DOHH2 (cell line): Measurements from ENCODE around the gene DLX2.
A peak's percentile ranks its signal among the peaks of the same experiment; 100 is the strongest.
"Not testable (repeated sequence)": the region's sequence is repeated elsewhere in the genome, so short reads cannot be mapped to it uniquely, and the experiment has no call there.

Source experiments
- H3F3A ChIP-seq: fragments of 200-600 bp; sonication (generic), shearing (Covaris generic); 2 replicates; pipeline ENCODE4 v1.6.0; 2016; ENCODE audit warnings: antibody characterized with exemption, mild to moderate bottlenecking; ENCODE audit not compliant: control insufficient read depth, insufficient read depth
- H3K27ac ChIP-seq: fragments of 200-600 bp; sonication (generic); 2 replicates; pipeline ENCODE4 v1.5.1; 2014; ENCODE audit warnings: low read depth, mild to moderate bottlenecking, low read length, moderate library complexity
- H3K27me3 ChIP-seq: fragments of 200-600 bp; sonication (generic); 2 replicates; pipeline ENCODE4 v1.6.1; 2014; ENCODE audit warnings: mild to moderate bottlenecking, low read length, mixed read lengths; ENCODE audit not compliant: control insufficient read depth
- H3K36me3 ChIP-seq: fragments of 200-600 bp; sonication (generic); 2 replicates; pipeline ENCODE4 v1.6.1; 2014; ENCODE audit warnings: mild to moderate bottlenecking, low read length, moderate library complexity, mixed read lengths; ENCODE audit not compliant: control insufficient read depth
- H3K4me1 ChIP-seq: fragments of 200-600 bp; sonication (generic); 2 replicates; pipeline ENCODE4 v1.6.1; 2014; ENCODE audit warnings: mild to moderate bottlenecking, low read length, mixed read lengths; ENCODE audit not compliant: control insufficient read depth
- H3K4me2 ChIP-seq: fragments of 200-600 bp; sonication (generic); 2 replicates; pipeline ENCODE4 v1.6.0; 2014; ENCODE audit warnings: mild to moderate bottlenecking, low read length, moderate library complexity
- H3K4me3 ChIP-seq: fragments of 200-600 bp; sonication (generic); 2 replicates; pipeline ENCODE4 v1.5.1; 2014; ENCODE audit warnings: mild to moderate bottlenecking, low read length, mixed read lengths
- H3K79me2 ChIP-seq: fragments of 200-600 bp; sonication (generic); 2 replicates; pipeline ENCODE4 v1.6.1; 2014; ENCODE audit warnings: mild to moderate bottlenecking, low read length, mixed read lengths; ENCODE audit not compliant: control insufficient read depth
- H3K9me2 ChIP-seq: fragments of 200-600 bp; sonication (generic); replicated peaks from 2 replicates; pipeline ENCODE4 v1.6.1; 2014; ENCODE audit warnings: mild to moderate bottlenecking, low read length, mixed read lengths; ENCODE audit not compliant: control insufficient read depth
- H3K9me3 ChIP-seq: fragments of 200-600 bp; sonication (generic); 2 replicates; pipeline ENCODE4 v1.6.1; 2014; ENCODE audit warnings: antibody characterized with exemption, low read length, mixed read lengths; ENCODE audit not compliant: control insufficient read depth, insufficient read depth
- H4K20me1 ChIP-seq: fragments of 200-600 bp; sonication (generic); 2 replicates; pipeline ENCODE4 v1.6.0; 2014; ENCODE audit warnings: low read depth, mild to moderate bottlenecking, antibody characterized with exemption, low read length, moderate library complexity; ENCODE audit not compliant: control insufficient read depth, insufficient read depth
- EZH2phosphoT487 ChIP-seq: fragments of 200-600 bp; sonication (generic); IDR thresholded peaks from 2 replicates; pipeline ENCODE4 v1.6.1; 2017; ENCODE audit warnings: borderline replicate concordance, mild to moderate bottlenecking, antibody characterized with exemption, low read length, moderate library complexity, mixed read lengths
- TF ChIP-seq, protein P1 (sequence below): fragments of 200-600 bp; sonication (generic); IDR thresholded peaks from one replicate; pipeline ENCODE4 v1.5.1; 2014; ENCODE audit warnings: antibody characterized with exemption, mild to moderate bottlenecking, low read depth, low read length; ENCODE audit not compliant: poor library complexity, severe bottlenecking

Gene DLX2

DNA sequence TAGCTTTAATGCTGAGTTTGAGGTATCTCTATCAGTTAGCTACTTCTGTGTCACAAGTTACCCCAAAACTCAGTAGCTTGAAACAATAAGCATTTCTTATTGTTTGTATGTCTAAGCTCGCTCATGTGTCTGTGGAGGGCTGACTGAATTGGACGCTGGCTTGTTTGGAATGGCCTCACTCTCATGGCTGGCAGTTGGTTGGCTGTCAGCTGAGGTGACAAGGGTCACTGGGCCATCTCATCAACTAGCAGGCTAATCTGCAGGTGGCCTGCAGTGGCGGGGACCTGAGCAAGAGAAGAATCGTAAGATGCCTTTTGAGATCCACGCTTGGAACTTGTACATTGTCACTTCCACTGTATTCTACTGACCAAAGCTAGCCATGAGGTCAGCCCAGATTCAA is 13.4 kb upstream of the DLX2 start:
- Histone ChIP-seq H4K20me1 (no peaks in the 10 kb centered on the region), H3K79me2 (no peaks in the 10 kb centered on the region), H3K9me2 (no peaks in the 10 kb centered on the region), H3F3A (no peaks in the 10 kb centered on the region), H3K27me3 (peaks cover 7% of the 10 kb centered on the region; the same call in 1 of the 2 replicates), H3K4me3 (no peak overlapping the region), H3K9me3 (no peaks in the 10 kb centered on the region), H3K27ac (no peak overlapping the region), H3K4me1 (no peaks in the 10 kb centered on the region), H3K4me2 (no peak overlapping the region), H3K36me3 (no peaks in the 10 kb centered on the region)
- no peak for TF ChIP-seq EZH2phosphoT487
- TF ChIP-seq, protein P1, sequence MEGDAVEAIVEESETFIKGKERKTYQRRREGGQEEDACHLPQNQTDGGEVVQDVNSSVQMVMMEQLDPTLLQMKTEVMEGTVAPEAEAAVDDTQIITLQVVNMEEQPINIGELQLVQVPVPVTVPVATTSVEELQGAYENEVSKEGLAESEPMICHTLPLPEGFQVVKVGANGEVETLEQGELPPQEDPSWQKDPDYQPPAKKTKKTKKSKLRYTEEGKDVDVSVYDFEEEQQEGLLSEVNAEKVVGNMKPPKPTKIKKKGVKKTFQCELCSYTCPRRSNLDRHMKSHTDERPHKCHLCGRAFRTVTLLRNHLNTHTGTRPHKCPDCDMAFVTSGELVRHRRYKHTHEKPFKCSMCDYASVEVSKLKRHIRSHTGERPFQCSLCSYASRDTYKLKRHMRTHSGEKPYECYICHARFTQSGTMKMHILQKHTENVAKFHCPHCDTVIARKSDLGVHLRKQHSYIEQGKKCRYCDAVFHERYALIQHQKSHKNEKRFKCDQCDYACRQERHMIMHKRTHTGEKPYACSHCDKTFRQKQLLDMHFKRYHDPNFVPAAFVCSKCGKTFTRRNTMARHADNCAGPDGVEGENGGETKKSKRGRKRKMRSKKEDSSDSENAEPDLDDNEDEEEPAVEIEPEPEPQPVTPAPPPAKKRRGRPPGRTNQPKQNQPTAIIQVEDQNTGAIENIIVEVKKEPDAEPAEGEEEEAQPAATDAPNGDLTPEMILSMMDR = no peak

DNA sequence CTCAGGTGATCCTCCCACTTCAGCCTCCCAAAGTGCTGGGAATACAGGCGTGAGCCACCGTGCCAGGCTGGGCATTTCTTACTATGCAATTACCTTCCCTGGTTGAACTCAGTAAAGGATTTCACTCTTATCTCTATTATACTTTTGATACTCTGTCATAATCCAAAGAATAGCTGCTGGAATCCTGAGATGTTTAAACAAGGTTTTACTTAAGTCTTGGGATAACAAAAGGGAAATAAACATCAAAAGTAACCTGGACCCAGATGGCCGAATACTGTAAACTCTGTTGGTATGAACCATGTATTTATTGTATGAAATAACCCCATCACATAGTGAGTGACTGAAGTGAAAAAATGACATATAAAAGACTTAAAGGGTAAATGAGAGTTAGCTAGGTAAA is 11.9 kb upstream of the DLX2 start:
- no peaks in the 10 kb centered on the region for H3K9me2 ChIP-seq
- no peak overlapping the region for H3K27ac ChIP-seq
- no peaks in the 10 kb centered on the region for H3F3A ChIP-seq
- H3K9me3 ChIP-seq = no peaks in the 10 kb centered on the region
- no peaks in the 10 kb centered on the region for H3K4me1 ChIP-seq
- H3K79me2 ChIP-seq = no peaks in the 10 kb centered on the region
- TF ChIP-seq, protein P1 = no peak
- no peak for TF ChIP-seq EZH2phosphoT487
- H3K4me3 ChIP-seq = no peak overlapping the region
- H3K4me2 ChIP-seq = no peak overlapping the region
- no peaks in the 10 kb centered on the region for H3K36me3 ChIP-seq
- H3K27me3 ChIP-seq = peaks cover 7% of the 10 kb centered on the region; the same call in 1 of the 2 replicates
- no peaks in the 10 kb centered on the region for H4K20me1 ChIP-seq

DNA sequence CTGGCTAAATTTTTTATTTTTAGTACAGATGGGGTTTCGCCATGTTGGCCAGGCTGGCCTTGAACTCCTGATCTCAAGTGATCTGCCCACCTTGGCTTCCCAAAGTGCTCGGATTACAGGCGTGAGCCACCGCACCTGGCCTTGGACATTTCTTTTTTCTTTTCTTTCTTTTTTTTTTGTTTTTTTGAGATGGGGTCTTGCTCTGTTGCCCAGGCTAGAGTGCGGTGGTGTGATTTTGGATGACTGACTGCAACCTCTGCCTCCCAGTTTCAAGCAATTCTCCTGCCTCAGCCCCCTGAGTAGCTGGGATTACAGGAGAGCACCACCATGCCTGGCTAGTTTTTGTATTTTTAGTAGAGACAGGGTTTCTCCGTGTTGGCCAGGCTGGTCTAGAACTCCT is 11.5 kb upstream of the DLX2 start:
- not testable (repeated sequence) for H3K4me3 ChIP-seq, H3K27me3 ChIP-seq, H3K4me2 ChIP-seq, H3K4me1 ChIP-seq, H3K36me3 ChIP-seq, H3K9me2 ChIP-seq, H3K79me2 ChIP-seq, H3F3A ChIP-seq, H3K27ac ChIP-seq, H3K9me3 ChIP-seq, H4K20me1 ChIP-seq

DNA sequence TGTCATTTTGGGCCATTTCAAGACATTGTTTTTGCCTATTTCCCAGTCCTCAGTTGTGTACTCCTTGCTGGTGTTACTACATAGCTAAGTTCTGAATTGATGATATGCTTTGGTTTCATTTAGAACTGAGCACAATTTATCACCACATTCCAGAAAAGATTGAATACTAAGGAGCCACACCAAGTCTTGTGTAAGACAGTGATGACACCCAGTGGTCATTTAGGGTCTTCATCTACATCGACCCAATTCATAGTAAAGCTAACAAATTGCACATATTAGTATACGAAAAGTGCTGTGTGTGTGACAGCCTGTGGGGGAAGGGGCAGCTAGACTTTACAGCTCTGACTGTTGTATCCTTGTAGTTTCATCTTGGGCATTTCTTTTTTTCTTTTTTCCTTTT is 10.9 kb upstream of the DLX2 start:
- Histone ChIP-seq H3K79me2 (no peaks in the 10 kb centered on the region), H3K9me3 (no peaks in the 10 kb centered on the region), H3K4me3 (no peak overlapping the region), H3K27me3 (peaks cover 3% of the 10 kb centered on the region; the same call in 1 of the 2 replicates), H3K9me2 (no peaks in the 10 kb centered on the region), H4K20me1 (no peaks in the 10 kb centered on the region), H3F3A (no peaks in the 10 kb centered on the region), H3K4me2 (no peak overlapping the region), H3K4me1 (no peaks in the 10 kb centered on the region), H3K36me3 (no peaks in the 10 kb centered on the region), H3K27ac (no peak overlapping the region)
- TF ChIP-seq, protein P1 = peak; percentile 58
- TF ChIP-seq EZH2phosphoT487 = no peak
